K562 (cell line): ENCODE results near the gene TMEM60. TPM values are rescaled to one million over a fixed set of nuclear protein-coding genes. Genes with fewer than 3 reads are reported as not detected.

Experiments used
- CC2D1A ChIP-seq: fragments of 450-650 bp; IDR thresholded peaks from 2 replicates; pipeline ENCODE4 v1.6.1; 2017; ENCODE audit warnings: mild to moderate bottlenecking
- CCNT2 ChIP-seq: IDR thresholded peaks from 2 replicates; pipeline ENCODE4 v1.6.1; 2011; ENCODE audit warnings: borderline replicate concordance, low read depth, mild to moderate bottlenecking, moderate library complexity, mixed read lengths, low read length; ENCODE audit not compliant: insufficient read length; ENCODE audit errors: extremely low read depth
- CREB1 ChIP-seq, 2 experiments: sonication (generic) in 1 of 2; formaldehyde crosslinking in 1 of 2; IDR thresholded peaks; 2 replicates each; pipeline versions ENCODE4 v1.6.1 to v1.8.0; 2012 to 2022; ENCODE audit warnings: inconsistent platforms in 1 of 2, mild to moderate bottlenecking in 1 of 2, missing genetic modification reagents in 1 of 2, moderate library complexity in 1 of 2
- EP400 ChIP-seq: fragments of 450-650 bp; IDR thresholded peaks from 2 replicates; pipeline ENCODE4 v1.6.1; 2017; ENCODE audit warnings: antibody characterized with exemption, mild to moderate bottlenecking, moderate library complexity
- ESRRA ChIP-seq: fragments of 450-650 bp; IDR thresholded peaks from 2 replicates; pipeline ENCODE4 v1.6.1; 2014; ENCODE audit warnings: low read depth, mild to moderate bottlenecking, moderate library complexity, borderline replicate concordance
- GABPB2 ChIP-seq: fragments of 250-450 bp; sonication (Bioruptor Pico); conservative IDR thresholded peaks from 2 replicates; pipeline ENCODE4 v1.5.1; 2021; ENCODE audit warnings: mild to moderate bottlenecking
- NEUROD1 ChIP-seq: fragments of 150-350 bp; IDR thresholded peaks from 2 replicates; pipeline ENCODE4 v1.6.1; 2014; ENCODE audit warnings: borderline replicate concordance, low read length, low read depth; ENCODE audit not compliant: partially characterized antibody
- NFYB ChIP-seq: IDR thresholded peaks from 2 replicates; pipeline ENCODE4 v1.6.1; 2011; ENCODE audit warnings: mild to moderate bottlenecking, moderate library complexity; ENCODE audit not compliant: insufficient read length; ENCODE audit errors: extremely low read depth
- NR3C1 ChIP-seq: sonication (generic); formaldehyde crosslinking; IDR thresholded peaks from 2 replicates; pipeline ENCODE4 v1.8.1; 2022; ENCODE audit warnings: missing genetic modification reagents
- NRF1 ChIP-seq, 2 experiments: fragments of 450-650 bp; IDR thresholded peaks in 1 of 2; conservative IDR thresholded peaks in 1 of 2; 2 replicates each; pipeline ENCODE4 v1.6.1; 2014; ENCODE audit warnings: mild to moderate bottlenecking in 2 of 2
- PCBP2 ChIP-seq: fragments of 200-400 bp; formaldehyde crosslinking; IDR thresholded peaks from 2 replicates; pipeline ENCODE4 v1.6.1; 2018; ENCODE audit warnings: low read length, low read depth, mild to moderate bottlenecking, moderate library complexity; ENCODE audit not compliant: poor library complexity, severe bottlenecking
- PYGO2 ChIP-seq: fragments of 450-650 bp; IDR thresholded peaks from 2 replicates; pipeline ENCODE4 v1.6.1; 2016; ENCODE audit warnings: mild to moderate bottlenecking, missing genetic modification characterization, moderate library complexity, missing compliant biosample characterization
- RFX7 ChIP-seq: fragments of 250-450 bp; sonication (Bioruptor Pico); IDR thresholded peaks from 2 replicates; pipeline ENCODE4 v1.5.1; 2021; ENCODE audit warnings: mild to moderate bottlenecking
- TAF9B ChIP-seq: fragments of 450-650 bp; IDR thresholded peaks from 2 replicates; pipeline ENCODE4 v1.6.1; 2018; ENCODE audit warnings: mild to moderate bottlenecking; ENCODE audit not compliant: partially characterized antibody
- TEAD4 ChIP-seq, 2 experiments: sonication (generic) in 1 of 2; formaldehyde crosslinking in 1 of 2; IDR thresholded peaks; 2 replicates each; pipeline versions ENCODE4 v1.6.1 to v1.8.0; 2012 to 2022; ENCODE audit warnings: borderline replicate concordance in 1 of 2, inconsistent platforms in 1 of 2, low read length in 1 of 2, mild to moderate bottlenecking in 1 of 2, missing genetic modification reagents in 1 of 2
- THRAP3 ChIP-seq: fragments of 450-650 bp; IDR thresholded peaks from 2 replicates; pipeline ENCODE4 v1.6.1; 2016; ENCODE audit warnings: mild to moderate bottlenecking, inconsistent platforms, borderline replicate concordance
- ZFPM2 ChIP-seq: fragments of 250-450 bp; sonication (Bioruptor Pico); IDR thresholded peaks from 2 replicates; pipeline ENCODE4 v1.5.1; 2022; ENCODE audit warnings: mild to moderate bottlenecking
- ZNF224 ChIP-seq: sonication (generic); formaldehyde crosslinking; IDR thresholded peaks from 2 replicates; pipeline ENCODE4 v1.8.0; 2022; ENCODE audit warnings: mild to moderate bottlenecking, missing genetic modification reagents
- ZNF444 ChIP-seq: fragments of 250-450 bp; sonication (Bioruptor Pico); IDR thresholded peaks from 2 replicates; pipeline ENCODE4 v1.4.0; 2020; ENCODE audit warnings: mild to moderate bottlenecking, moderate library complexity
- ZNF717 ChIP-seq: fragments of 250-450 bp; sonication (Bioruptor Pico); IDR thresholded peaks from 2 replicates; pipeline ENCODE4 v1.5.0; 2021
- ZNF77 ChIP-seq: fragments of 250-450 bp; sonication (Bioruptor Pico); IDR thresholded peaks from 2 replicates; pipeline ENCODE4 v1.5.0; 2020
- polyA plus RNA-seq, 8 experiments: library from polyadenylated mRNA; depleted of rRNA in 4 of 8; stranded (reverse) in 5 of 8; unstranded in 3 of 8; fragments of >200 nt; fragmentation: Nextera tagmentation in 2 of 8; fragmentation: Illumina TruSeq in 1 of 8; extraction: Ambion mirVana in 2 of 8; extraction: Trizol in 1 of 8; gene quantifications; 2 replicates each; pipeline versions ENCODE4 v1.2.1 to v1.2.3, GENCODE V29; 2011 to 2014; ENCODE audit warnings: inconsistent platforms in 1 of 8, missing spikeins in 1 of 8
- total RNA-seq, 7 experiments: library from RNA; depleted of rRNA in 6 of 7; stranded (reverse); fragments of >200 nt in 6 of 7; fragmentation: Illumina TruSeq in 2 of 7; extraction: Trizol in 2 of 7; gene quantifications; 2 replicates each; pipeline versions ENCODE4 v1.2.1 to v1.2.3, GENCODE V29; 2011 to 2021; ENCODE audit warnings: low replicate concordance in 1 of 7
- TF ChIP-seq, protein P1 (sequence below): sonication (generic); formaldehyde crosslinking; IDR thresholded peaks from 2 replicates; pipeline ENCODE4 v1.8.0; 2022; ENCODE audit warnings: missing genetic modification reagents, mild to moderate bottlenecking, borderline replicate concordance
- TF ChIP-seq, protein P2 (sequence below): fragments of 450-650 bp; formaldehyde crosslinking; conservative IDR thresholded peaks from 2 replicates; pipeline ENCODE4 v1.4.0; 2022; ENCODE audit warnings: mild to moderate bottlenecking, missing genetic modification characterization
- TF ChIP-seq, protein P3 (sequence below): sonication (generic); formaldehyde crosslinking; IDR thresholded peaks from 2 replicates; pipeline ENCODE4 v1.8.1; 2023; ENCODE audit warnings: mild to moderate bottlenecking, missing genetic modification reagents
- TF ChIP-seq, protein P4 (sequence below): fragments of 250-450 bp; sonication (Bioruptor Pico); IDR thresholded peaks from 2 replicates; pipeline ENCODE4 v1.8.0; 2022; ENCODE audit warnings: inconsistent platforms, mild to moderate bottlenecking, moderate library complexity, borderline replicate concordance

The TMEM60 gene
- total and polyA plus RNA-seq, 9 of the 15 experiments (the other 6 are each of a cell fraction or from before 2014, with no cell fraction given) = 12.5 to 140 (median 38.4) TPM

DNA sequence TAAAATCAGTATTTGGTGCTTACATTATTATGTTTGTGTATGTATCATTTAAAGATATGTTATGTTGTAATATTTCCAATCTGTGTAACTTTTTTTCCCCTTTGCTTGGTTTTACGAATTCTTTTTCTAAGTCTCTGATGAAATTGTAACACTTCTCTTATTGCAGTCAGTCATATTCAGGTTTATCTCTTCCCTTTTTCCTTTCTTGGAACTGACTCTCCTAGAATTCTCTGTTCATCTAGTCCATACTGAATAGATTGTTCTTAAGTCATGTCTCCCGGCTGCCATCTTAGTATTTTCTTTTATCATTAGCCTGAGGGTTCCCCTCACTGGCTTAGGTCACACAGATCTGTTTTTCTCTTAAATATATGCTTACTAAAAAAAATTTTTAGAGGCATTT lies 45.0 kb upstream of the TMEM60 start (continued):
- TF ChIP-seq GABPB2 (CRISPR knock-in tag) = no peak
- TF ChIP-seq NEUROD1 = no peak
- no peak for TF ChIP-seq CCNT2
- TF ChIP-seq NR3C1 (CRISPR knock-in tag) = no peak
- TF ChIP-seq, protein P1, sequence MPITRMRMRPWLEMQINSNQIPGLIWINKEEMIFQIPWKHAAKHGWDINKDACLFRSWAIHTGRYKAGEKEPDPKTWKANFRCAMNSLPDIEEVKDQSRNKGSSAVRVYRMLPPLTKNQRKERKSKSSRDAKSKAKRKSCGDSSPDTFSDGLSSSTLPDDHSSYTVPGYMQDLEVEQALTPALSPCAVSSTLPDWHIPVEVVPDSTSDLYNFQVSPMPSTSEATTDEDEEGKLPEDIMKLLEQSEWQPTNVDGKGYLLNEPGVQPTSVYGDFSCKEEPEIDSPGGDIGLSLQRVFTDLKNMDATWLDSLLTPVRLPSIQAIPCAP = no peak
- peak; percentile 18; the same call in 1 of the 2 replicates for TF ChIP-seq TEAD4 (IDR thresholded peaks at IDR 0.05; ENCODE audit: low read length)
- TF ChIP-seq TEAD4 (CRISPR knock-in tag; IDR thresholded peaks at IDR 0.05; ENCODE audit: borderline replicate concordance) = no peak
- TF ChIP-seq, protein P2, sequence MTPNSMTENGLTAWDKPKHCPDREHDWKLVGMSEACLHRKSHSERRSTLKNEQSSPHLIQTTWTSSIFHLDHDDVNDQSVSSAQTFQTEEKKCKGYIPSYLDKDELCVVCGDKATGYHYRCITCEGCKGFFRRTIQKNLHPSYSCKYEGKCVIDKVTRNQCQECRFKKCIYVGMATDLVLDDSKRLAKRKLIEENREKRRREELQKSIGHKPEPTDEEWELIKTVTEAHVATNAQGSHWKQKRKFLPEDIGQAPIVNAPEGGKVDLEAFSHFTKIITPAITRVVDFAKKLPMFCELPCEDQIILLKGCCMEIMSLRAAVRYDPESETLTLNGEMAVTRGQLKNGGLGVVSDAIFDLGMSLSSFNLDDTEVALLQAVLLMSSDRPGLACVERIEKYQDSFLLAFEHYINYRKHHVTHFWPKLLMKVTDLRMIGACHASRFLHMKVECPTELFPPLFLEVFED = no peak
- no peak for TF ChIP-seq ZNF224 (CRISPR knock-in tag)
- TF ChIP-seq ZNF717 = no peak
- TF ChIP-seq PCBP2 = no peak
- TF ChIP-seq EP400 = peak; percentile 30; the same call in 1 of the 2 replicates
- no peak for TF ChIP-seq ZFPM2 (CRISPR knock-in tag)
- no peak for TF ChIP-seq ZNF77 (CRISPR knock-in tag)
- TF ChIP-seq RFX7 (CRISPR knock-in tag) = no peak
- TF ChIP-seq NFYB = no peak
- no peak for TF ChIP-seq PYGO2 (tag)
- no peak for TF ChIP-seq CC2D1A
- TF ChIP-seq, protein P3, sequence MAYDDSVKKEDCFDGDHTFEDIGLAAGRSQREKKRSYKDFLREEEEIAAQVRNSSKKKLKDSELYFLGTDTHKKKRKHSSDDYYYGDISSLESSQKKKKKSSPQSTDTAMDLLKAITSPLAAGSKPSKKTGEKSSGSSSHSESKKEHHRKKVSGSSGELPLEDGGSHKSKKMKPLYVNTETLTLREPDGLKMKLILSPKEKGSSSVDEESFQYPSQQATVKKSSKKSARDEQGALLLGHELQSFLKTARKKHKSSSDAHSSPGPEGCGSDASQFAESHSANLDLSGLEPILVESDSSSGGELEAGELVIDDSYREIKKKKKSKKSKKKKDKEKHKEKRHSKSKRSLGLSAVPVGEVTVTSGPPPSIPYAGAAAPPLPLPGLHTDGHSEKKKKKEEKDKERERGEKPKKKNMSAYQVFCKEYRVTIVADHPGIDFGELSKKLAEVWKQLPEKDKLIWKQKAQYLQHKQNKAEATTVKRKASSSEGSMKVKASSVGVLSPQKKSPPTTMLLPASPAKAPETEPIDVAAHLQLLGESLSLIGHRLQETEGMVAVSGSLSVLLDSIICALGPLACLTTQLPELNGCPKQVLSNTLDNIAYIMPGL = no peak
- TF ChIP-seq, protein P4, sequence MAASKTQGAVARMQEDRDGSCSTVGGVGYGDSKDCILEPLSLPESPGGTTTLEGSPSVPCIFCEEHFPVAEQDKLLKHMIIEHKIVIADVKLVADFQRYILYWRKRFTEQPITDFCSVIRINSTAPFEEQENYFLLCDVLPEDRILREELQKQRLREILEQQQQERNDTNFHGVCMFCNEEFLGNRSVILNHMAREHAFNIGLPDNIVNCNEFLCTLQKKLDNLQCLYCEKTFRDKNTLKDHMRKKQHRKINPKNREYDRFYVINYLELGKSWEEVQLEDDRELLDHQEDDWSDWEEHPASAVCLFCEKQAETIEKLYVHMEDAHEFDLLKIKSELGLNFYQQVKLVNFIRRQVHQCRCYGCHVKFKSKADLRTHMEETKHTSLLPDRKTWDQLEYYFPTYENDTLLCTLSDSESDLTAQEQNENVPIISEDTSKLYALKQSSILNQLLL (CRISPR knock-in tag) = no peak
- TF ChIP-seq NRF1 (conservative IDR thresholded peaks at IDR 0.05 in 1 of 2, IDR thresholded peaks at IDR 0.05 in 1 of 2) = no peak
- TF ChIP-seq TAF9B = no peak
- TF ChIP-seq ZNF444 (CRISPR knock-in tag) = no peak
- no peak for TF ChIP-seq CREB1 (IDR thresholded peaks at IDR 0.05)
- no peak for TF ChIP-seq CREB1 (CRISPR knock-in tag; IDR thresholded peaks at IDR 0.05)
- TF ChIP-seq ESRRA = no peak
- TF ChIP-seq THRAP3 = no peak
